LNCAP (cell line): ENCODE data around the gene CLCN4.

Experiments used
- TF ChIP-seq, protein P1 (sequence below): fragments of 450-650 bp; IDR thresholded peaks from 2 replicates; pipeline ENCODE4 v1.5.1; 2017; ENCODE audit warnings: mild to moderate bottlenecking

Gene CLCN4

GRCh38 chrX:10286195-10286594 lies 129.4 kb downstream of the CLCN4 start:
- TF ChIP-seq, protein P1, sequence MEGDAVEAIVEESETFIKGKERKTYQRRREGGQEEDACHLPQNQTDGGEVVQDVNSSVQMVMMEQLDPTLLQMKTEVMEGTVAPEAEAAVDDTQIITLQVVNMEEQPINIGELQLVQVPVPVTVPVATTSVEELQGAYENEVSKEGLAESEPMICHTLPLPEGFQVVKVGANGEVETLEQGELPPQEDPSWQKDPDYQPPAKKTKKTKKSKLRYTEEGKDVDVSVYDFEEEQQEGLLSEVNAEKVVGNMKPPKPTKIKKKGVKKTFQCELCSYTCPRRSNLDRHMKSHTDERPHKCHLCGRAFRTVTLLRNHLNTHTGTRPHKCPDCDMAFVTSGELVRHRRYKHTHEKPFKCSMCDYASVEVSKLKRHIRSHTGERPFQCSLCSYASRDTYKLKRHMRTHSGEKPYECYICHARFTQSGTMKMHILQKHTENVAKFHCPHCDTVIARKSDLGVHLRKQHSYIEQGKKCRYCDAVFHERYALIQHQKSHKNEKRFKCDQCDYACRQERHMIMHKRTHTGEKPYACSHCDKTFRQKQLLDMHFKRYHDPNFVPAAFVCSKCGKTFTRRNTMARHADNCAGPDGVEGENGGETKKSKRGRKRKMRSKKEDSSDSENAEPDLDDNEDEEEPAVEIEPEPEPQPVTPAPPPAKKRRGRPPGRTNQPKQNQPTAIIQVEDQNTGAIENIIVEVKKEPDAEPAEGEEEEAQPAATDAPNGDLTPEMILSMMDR = no peak
